H1 (cell line): ENCODE results near the gene SPINDOC. TPM values are rescaled to one million over a fixed set of nuclear protein-coding genes. Genes with fewer than 3 reads are reported as not detected.

Experiments
- CTCF ChIA-PET: fragments of 300-600 bp; sonication (Branson Sonifier 250); formaldehyde crosslinking; loops from one replicate; lab custom pipeline; 2021; ENCODE audit not compliant: partially characterized antibody; lab: Charles Lee
- POLR2A ChIA-PET: fragments of 300-600 bp; sonication (Branson Sonifier 250); formaldehyde crosslinking; loops from one replicate; lab custom pipeline; 2021; ENCODE audit warnings: inconsistent platforms; ENCODE audit not compliant: partially characterized antibody; lab: Charles Lee
- DNase-seq, 2 experiments: peaks; one replicate each; pipeline versions ENCODE4 v3.0.0 to v3.0.0-alpha.2; 2010 to 2022; ENCODE audit warnings: low spot score in 2 of 2, low read depth in 1 of 2, mixed read lengths in 1 of 2
- FAIRE-seq: peaks from 2 replicates; lab custom pipeline; 2011; peaks lifted over from hg19 to GRCh38; lab: Jason Lieb, UNC
- H2AFZ ChIP-seq: 2 replicates; pipeline ENCODE4 v1.8.1; 2012; ENCODE audit warnings: low read length, inconsistent platforms
- H2AK5ac ChIP-seq: 2 replicates; pipeline ENCODE4 v1.6.1; 2013; ENCODE audit warnings: low read depth, low read length
- H2BK120ac ChIP-seq: replicated peaks from 2 replicates; pipeline ENCODE3; 2013; ENCODE audit warnings: low read depth, low read length, inconsistent platforms
- H2BK12ac ChIP-seq: 2 replicates; pipeline ENCODE4 v1.6.1; 2013; ENCODE audit warnings: low read depth, low read length
- H2BK15ac ChIP-seq: 2 replicates; pipeline ENCODE4 v1.6.1; 2013; ENCODE audit warnings: low read length
- H2BK20ac ChIP-seq: 2 replicates; pipeline ENCODE4 v1.6.1; 2013; ENCODE audit warnings: low read length
- H2BK5ac ChIP-seq: 2 replicates; pipeline ENCODE4 v1.6.1; 2013; ENCODE audit warnings: low read depth, low read length
- H3K14ac ChIP-seq: 2 replicates; pipeline ENCODE4 v1.6.1; 2013; ENCODE audit warnings: inconsistent platforms; ENCODE audit not compliant: insufficient read length
- H3K18ac ChIP-seq: 2 replicates; pipeline ENCODE4 v1.6.1; 2013; ENCODE audit warnings: low read length; ENCODE audit errors: extremely low read depth
- H3K23ac ChIP-seq: 2 replicates; pipeline ENCODE4 v1.6.1; 2013; ENCODE audit warnings: inconsistent platforms; ENCODE audit not compliant: insufficient read length
- H3K23me2 ChIP-seq: 2 replicates; pipeline ENCODE4 v1.6.1; 2013; ENCODE audit warnings: low read depth, low read length
- H3K27ac ChIP-seq: 2 replicates; pipeline ENCODE4 v1.6.1; 2011; ENCODE audit warnings: low read depth, low read length, inconsistent platforms
- H3K27me3 ChIP-seq, 4 experiments: replicated peaks in 1 of 4; 1 replicate in 1 of 4; 2 replicates in 3 of 4; pipeline versions ENCODE4 v1.6.1 to v1.8.1; 2011 to 2013; ENCODE audit warnings: low read length in 3 of 4, mild to moderate bottlenecking in 3 of 4, inconsistent platforms in 2 of 4, mixed read lengths in 2 of 4, moderate library complexity in 1 of 4; ENCODE audit not compliant: control insufficient read depth in 3 of 4, insufficient read depth in 3 of 4; ENCODE audit errors: extremely low read depth in 1 of 4
- H3K36me3 ChIP-seq, 4 experiments: 2 replicates each; pipeline versions ENCODE4 v1.6.1 to v1.8.1; 2011 to 2013; ENCODE audit warnings: mild to moderate bottlenecking in 4 of 4, low read length in 3 of 4, moderate library complexity in 2 of 4, control low read depth in 1 of 4, inconsistent platforms in 1 of 4; ENCODE audit not compliant: insufficient read depth in 4 of 4, control insufficient read depth in 2 of 4
- H3K4ac ChIP-seq: replicated peaks from 2 replicates; pipeline ENCODE3; 2013; ENCODE audit warnings: low read length, low read depth, mixed read lengths, inconsistent platforms; ENCODE audit not compliant: insufficient read length
- H3K4me1 ChIP-seq, 4 experiments: replicated peaks in 1 of 4; 1 replicate in 1 of 4; 2 replicates in 3 of 4; pipeline versions ENCODE4 v1.6.1 to v1.8.1; 2011 to 2013; ENCODE audit warnings: low read length in 3 of 4, inconsistent platforms in 2 of 4, mixed read lengths in 1 of 4; ENCODE audit not compliant: insufficient read depth in 4 of 4, control insufficient read depth in 3 of 4
- H3K4me2 ChIP-seq, 2 experiments: 2 replicates each; pipeline versions ENCODE4 v1.6.1 to v1.8.1; 2011 to 2013; ENCODE audit warnings: low read depth in 2 of 2, low read length in 2 of 2, control low read depth in 1 of 2, inconsistent platforms in 1 of 2, mild to moderate bottlenecking in 1 of 2; ENCODE audit not compliant: insufficient read depth in 1 of 2
- H3K4me3 ChIP-seq, 4 experiments: fragments of 200-600, 300-600 bp in 1 of 4; sonication (generic), shearing (Covaris generic), sonication (Bioruptor Twin) in 1 of 4; 2 replicates each; pipeline versions ENCODE4 v1.5.1 to v1.8.1; 2011 to 2016; ENCODE audit warnings: low read length in 4 of 4, low read depth in 3 of 4, control low read depth in 2 of 4, inconsistent platforms in 2 of 4, mild to moderate bottlenecking in 2 of 4, mixed read lengths in 1 of 4, moderate library complexity in 1 of 4; ENCODE audit not compliant: insufficient read depth in 2 of 4; ENCODE audit errors: extremely low read depth in 1 of 4
- H3K56ac ChIP-seq: replicated peaks from 2 replicates; pipeline ENCODE3; 2013; ENCODE audit warnings: low read depth, mild to moderate bottlenecking, mixed read lengths, low read length, inconsistent platforms; ENCODE audit not compliant: insufficient read length
- H3K79me1 ChIP-seq: 2 replicates; pipeline ENCODE4 v1.6.1; 2013; ENCODE audit warnings: low read depth, low read length, control low read depth
- H3K79me2 ChIP-seq, 2 experiments: 2 replicates each; pipeline versions ENCODE4 v1.6.1 to v1.8.1; 2012 to 2013; ENCODE audit warnings: low read length in 2 of 2, mild to moderate bottlenecking in 2 of 2, inconsistent platforms in 1 of 2; ENCODE audit not compliant: insufficient read depth in 2 of 2, control insufficient read depth in 1 of 2
- H3K9ac ChIP-seq, 4 experiments: replicated peaks in 1 of 4; 1 replicate in 1 of 4; 2 replicates in 3 of 4; pipeline versions ENCODE4 v1.6.1 to v1.8.1; 2011 to 2013; ENCODE audit warnings: low read depth in 3 of 4, low read length in 3 of 4, control low read depth in 2 of 4, mild to moderate bottlenecking in 2 of 4, moderate library complexity in 2 of 4, inconsistent platforms in 1 of 4; ENCODE audit errors: extremely low read depth in 1 of 4
- H3K9me3 ChIP-seq, 2 experiments: 2 replicates each; pipeline versions ENCODE4 v1.6.1 to v1.8.1; 2012 to 2013; ENCODE audit warnings: mild to moderate bottlenecking in 2 of 2, moderate library complexity in 2 of 2, control low read depth in 1 of 2, inconsistent platforms in 1 of 2, low read depth in 1 of 2, low read length in 1 of 2, mixed read lengths in 1 of 2; ENCODE audit not compliant: insufficient read depth in 2 of 2
- H4K20me1 ChIP-seq, 2 experiments: replicated peaks in 1 of 2; 2 replicates each; pipeline versions ENCODE3 to v1.8.1; 2011 to 2013; ENCODE audit warnings: inconsistent platforms in 2 of 2, low read length in 2 of 2, mild to moderate bottlenecking in 1 of 2; ENCODE audit not compliant: insufficient read depth in 2 of 2, control insufficient read depth in 1 of 2
- H4K5ac ChIP-seq: 2 replicates; pipeline ENCODE4 v1.6.1; 2013; ENCODE audit warnings: low read length, low read depth, mixed read lengths, inconsistent platforms; ENCODE audit not compliant: insufficient read length
- H4K8ac ChIP-seq: 2 replicates; pipeline ENCODE4 v1.8.0; 2013; ENCODE audit warnings: mild to moderate bottlenecking, moderate library complexity, low read length, inconsistent platforms; ENCODE audit not compliant: insufficient read depth; ENCODE audit errors: extremely low read depth
- H4K91ac ChIP-seq: replicated peaks from 2 replicates; pipeline ENCODE3; 2013; ENCODE audit warnings: low read length, mixed read lengths, inconsistent platforms; ENCODE audit not compliant: insufficient read length
- CBX5 ChIP-seq: fragments of 300-800, 300-1000 bp; sonication (generic); IDR thresholded peaks from 2 replicates; pipeline ENCODE4 v1.7.1; 2016; ENCODE audit warnings: antibody characterized with exemption, low read length, low read depth
- CBX8 ChIP-seq: fragments of 300-800, 300-1000 bp; sonication (generic); IDR thresholded peaks from 2 replicates; pipeline ENCODE4 v1.7.1; 2016; ENCODE audit warnings: low read depth, low read length, borderline replicate concordance
- CEBPB ChIP-seq: IDR thresholded peaks from 2 replicates; pipeline ENCODE4 v1.6.1; 2012; ENCODE audit warnings: low read depth, low read length
- EZH2 ChIP-seq: fragments of 200-600 bp; sonication (generic); IDR thresholded peaks from 2 replicates; pipeline ENCODE4 v1.7.1; 2012; ENCODE audit warnings: low read depth, mild to moderate bottlenecking, moderate library complexity, low read length, inconsistent platforms; ENCODE audit not compliant: severe bottlenecking
- FOSL1 ChIP-seq: IDR thresholded peaks from 2 replicates; pipeline ENCODE4 v1.6.1; 2011; ENCODE audit warnings: mild to moderate bottlenecking, low read depth, low read length, moderate library complexity; ENCODE audit not compliant: insufficient read depth
- NANOG ChIP-seq: IDR thresholded peaks from 2 replicates; pipeline ENCODE4 v1.6.1; 2011; ENCODE audit warnings: low read length, low read depth, mild to moderate bottlenecking, inconsistent platforms; ENCODE audit not compliant: insufficient read depth, poor library complexity, severe bottlenecking
- POLR2A ChIP-seq, 2 experiments: IDR thresholded peaks; 1 replicate in 1 of 2; 2 replicates in 1 of 2; pipeline ENCODE4 v1.6.1; 2011; ENCODE audit warnings: low read depth in 2 of 2, low read length in 2 of 2, mild to moderate bottlenecking in 2 of 2; ENCODE audit errors: control extremely low read depth in 1 of 2
- SP2 ChIP-seq: IDR thresholded peaks from 2 replicates; pipeline ENCODE4 v1.6.1; 2012; ENCODE audit warnings: mild to moderate bottlenecking, low read length, inconsistent platforms
- TAF7 ChIP-seq: optimal IDR thresholded peaks from 2 replicates; pipeline ENCODE3; 2011; ENCODE audit warnings: low read depth, mild to moderate bottlenecking, inconsistent platforms, low read length, moderate library complexity, borderline replicate concordance
- WGBS, 2 experiments: shearing (Covaris generic) in 1 of 2; methylation state at CpG; one replicate each; pipeline versions ENCODE4 v1.1.6 to v1.1.7; 2013 to 2015; ENCODE audit warnings: low lambda C conversion rate in 2 of 2, mixed read lengths in 2 of 2, inconsistent platforms in 1 of 2, low coverage in 1 of 2, missing lambda C conversion rate in 1 of 2; ENCODE audit not compliant: insufficient replicate concordance in 2 of 2, insufficient coverage in 1 of 2, insufficient read length in 1 of 2; ENCODE audit errors: extremely low coverage in 1 of 2, missing lambda C conversion rate in 1 of 2; 5-methylcytosine and 5-hydroxymethylcytosine counted together
- polyA plus RNA-seq, 7 experiments: library from polyadenylated mRNA; depleted of rRNA in 3 of 7; stranded (reverse) in 5 of 7; unstranded in 2 of 7; fragments of >200 nt in 5 of 7; fragments of 200-250 nt in 2 of 7; gene quantifications; 1 replicate in 5 of 7; 2 replicates in 1 of 7; 4 replicates in 1 of 7; pipeline versions ENCODE4 v1.2.1 to v1.2.3, GENCODE V29; 2011 to 2013; ENCODE audit warnings: missing spikeins in 2 of 7, mixed read lengths in 2 of 7
- total RNA-seq: library from RNA; stranded (reverse); fragmentation: NEBNext Ultra II Directional; extraction: Animal tissue kit (Norgen Biotek cat#: 25700); gene quantifications from 2 replicates; pipeline ENCODE4 v1.2.1, GENCODE V29; 2021

Gene SPINDOC
- total and polyA plus RNA-seq, 2 of the 8 experiments (the other 6 are each of a cell fraction or from before 2014, with no cell fraction given): 78.7 to 99.7 TPM

DNA sequence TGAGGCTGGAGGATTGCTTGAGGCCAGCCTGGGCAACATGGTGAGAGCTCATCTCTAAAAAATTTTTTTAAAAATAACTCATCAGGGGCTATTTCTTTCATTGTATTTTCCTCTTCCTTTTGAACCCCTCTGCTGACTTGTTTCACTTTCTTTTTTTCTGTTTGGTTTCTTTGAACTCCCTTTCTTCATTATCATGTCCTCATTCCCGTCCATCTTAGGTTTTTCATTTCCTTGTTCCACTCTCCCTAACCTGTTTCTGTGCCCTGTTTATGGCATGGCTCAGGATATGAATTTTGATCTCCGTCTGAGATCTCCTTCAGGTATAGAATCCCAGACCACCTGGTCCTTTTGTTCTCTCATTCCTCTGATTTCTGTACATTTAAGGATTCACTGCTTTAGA lies 38.1 kb downstream of the SPINDOC start:
- Histone ChIP-seq H3K79me2 (peaks cover 18 to 81% of the 10 kb centered on the region in 2 experiments), H3K56ac (no peak overlapping the region), H3K4ac (no peak overlapping the region), H3K23me2 (no peaks in the 10 kb centered on the region), H2AK5ac (no peak overlapping the region), H3K4me3 (no peak overlapping the region), H2AFZ (no peak overlapping the region), H3K27me3 (no peaks in the 10 kb centered on the region), H2BK120ac (no peak overlapping the region), H3K18ac (no peak overlapping the region), H3K27ac (no peak overlapping the region), H3K23ac (no peak overlapping the region), H3K9ac (no peak overlapping the region), H4K5ac (no peak overlapping the region), H3K36me3 (peaks cover 0 to 2% (median 1%) of the 10 kb centered on the region in 4 experiments; a peak in 2 of 8 replicates), H3K79me1 (peaks cover 20% of the 10 kb centered on the region), H2BK12ac (no peak overlapping the region), H3K14ac (no peak overlapping the region), H3K9me3 (no peaks in the 10 kb centered on the region), H3K4me1 (peaks cover 8 to 14% (median 11%) of the 10 kb centered on the region in 4 experiments; a peak in 6 of 7 replicates), H2BK5ac (no peak overlapping the region), H4K8ac (no peak overlapping the region), H3K4me2 (no peak overlapping the region), H2BK20ac (no peak overlapping the region), H4K20me1 (peaks cover 2 to 8% of the 10 kb centered on the region in 2 experiments), H4K91ac (no peak overlapping the region), H2BK15ac (no peak overlapping the region)
- CTCF ChIA-PET: interaction anchor here (0.7 to 2.4 kb wide), 6 partner anchors 10 to 55 kb away, joined by 3 to 13 read pairs (median 4); no protein-coding TSS in a partner anchor
- FAIRE-seq (no peak), DNase-seq (no peak)
- POLR2A ChIA-PET: interaction anchor here (0.7 to 2.1 kb wide), 3 partner anchors 12 to 169 kb away, joined by 3 to 7 read pairs (median 3); partner anchors contain the start of gene MARK2
- WGBS, 2 experiments: 91% methylated on average over 2 of the region's 2 CpGs; no CpG with 5 or more reads in 1 of the 2 experiments
- no peak for TF ChIP-seq SP2
- no peak for TF ChIP-seq POLR2A (IDR thresholded peaks at IDR 0.05; ENCODE audit: control extremely low read depth in 1 of 2, low read depth in 2 of 2, low read length in 2 of 2)
- TF ChIP-seq EZH2: no peak
- TF ChIP-seq CEBPB: no peak
- TF ChIP-seq NANOG: no peak
- TF ChIP-seq CBX5: no peak
- TF ChIP-seq TAF7: no peak
- no peak for TF ChIP-seq CBX8
- no peak for TF ChIP-seq FOSL1
